WTC11 (cell line): ENCODE results near the gene IGHMBP2. TPM values are rescaled to one million over a fixed set of nuclear protein-coding genes. Genes with fewer than 3 reads are reported as not detected.

Experiments
- ATAC-seq: fragments of 200-7000 bp; cut with Tn5 transposase; 2 replicates; pipeline ENCODE4 v1.10.0; 2021; ENCODE audit warnings: mild to moderate bottlenecking, moderate library complexity
- CTCF ChIA-PET: fragments of 300-600 bp; sonication (Branson Sonifier 250); formaldehyde crosslinking; loops from one replicate; lab custom pipeline; 2021; ENCODE audit warnings: antibody characterized with exemption; lab: Charles Lee
- POLR2A ChIA-PET: fragments of 350-600 bp; sonication (Branson Sonifier 250); formaldehyde crosslinking; loops from one replicate; lab custom pipeline; 2021; ENCODE audit warnings: antibody characterized with exemption; lab: Charles Lee
- DNase-seq: peaks from one replicate; pipeline ENCODE4 v3.0.0; 2021; ENCODE audit warnings: low spot score
- H3K27ac Mint-ChIP-seq: 2 replicates; pipeline ENCODE4 v1.8.0; 2021; ENCODE audit warnings: mixed read lengths
- H3K27me3 Mint-ChIP-seq: 2 replicates; pipeline ENCODE4 v1.8.0; 2021; ENCODE audit warnings: low read depth, mild to moderate bottlenecking, moderate library complexity, mixed read lengths
- H3K36me3 Mint-ChIP-seq: 2 replicates; pipeline ENCODE4 v1.8.0; 2021; ENCODE audit warnings: mixed read lengths
- H3K4me1 Mint-ChIP-seq: 2 replicates; pipeline ENCODE4 v1.8.0; 2022; ENCODE audit warnings: mixed read lengths
- H3K4me3 Mint-ChIP-seq: 2 replicates; pipeline ENCODE4 v1.8.0; 2021; ENCODE audit warnings: mild to moderate bottlenecking, moderate library complexity, mixed read lengths
- H3K9me3 Mint-ChIP-seq: 2 replicates; pipeline ENCODE4 v1.8.0; 2021; ENCODE audit warnings: mixed read lengths
- ATF6 ChIP-seq: sonication (generic); formaldehyde crosslinking; IDR thresholded peaks from 2 replicates; pipeline ENCODE4 v1.8.1; 2023; ENCODE audit warnings: mild to moderate bottlenecking, missing genetic modification reagents
- CREM ChIP-seq: sonication (generic); formaldehyde crosslinking; IDR thresholded peaks from 2 replicates; pipeline ENCODE4 v1.8.1; 2022; ENCODE audit warnings: mild to moderate bottlenecking, missing genetic modification reagents, moderate library complexity
- CTCF ChIP-seq: fragments of 200-600 bp; IDR thresholded peaks from 2 replicates; pipeline ENCODE4 v1.8.0; 2022; ENCODE audit warnings: antibody characterized with exemption
- E2F5 ChIP-seq: sonication (generic); formaldehyde crosslinking; IDR thresholded peaks from 2 replicates; pipeline ENCODE4 v1.8.1; 2022; ENCODE audit warnings: mild to moderate bottlenecking, moderate library complexity, missing genetic modification reagents
- ETV6 ChIP-seq: sonication (generic); formaldehyde crosslinking; IDR thresholded peaks from 2 replicates; pipeline ENCODE4 v1.8.1; 2022; ENCODE audit warnings: mild to moderate bottlenecking, missing genetic modification reagents
- FOXP1 ChIP-seq: sonication (generic); formaldehyde crosslinking; IDR thresholded peaks from 2 replicates; pipeline ENCODE4 v1.8.0; 2022; ENCODE audit warnings: missing genetic modification reagents, mild to moderate bottlenecking, moderate library complexity, borderline replicate concordance
- JUN ChIP-seq: sonication (generic); formaldehyde crosslinking; IDR thresholded peaks from 2 replicates; pipeline ENCODE4 v1.8.0; 2023; ENCODE audit warnings: mild to moderate bottlenecking, missing genetic modification reagents
- MLX ChIP-seq: sonication (generic); formaldehyde crosslinking; IDR thresholded peaks from 2 replicates; pipeline ENCODE4 v1.8.1; 2023; ENCODE audit warnings: mild to moderate bottlenecking, missing genetic modification reagents, moderate library complexity
- NFYB ChIP-seq: sonication (generic); formaldehyde crosslinking; conservative IDR thresholded peaks from 2 replicates; pipeline ENCODE4 v1.8.0; 2022; ENCODE audit warnings: low read depth, missing genetic modification reagents
- STAT6 ChIP-seq: sonication (generic); formaldehyde crosslinking; conservative IDR thresholded peaks from 2 replicates; pipeline ENCODE4 v1.8.1; 2023; ENCODE audit warnings: mild to moderate bottlenecking, low read depth, missing genetic modification reagents, moderate library complexity
- TEAD1 ChIP-seq: sonication (generic); formaldehyde crosslinking; IDR thresholded peaks from 2 replicates; pipeline ENCODE4 v1.8.0; 2022; ENCODE audit warnings: mild to moderate bottlenecking, missing genetic modification reagents
- TP53 ChIP-seq: sonication (generic); formaldehyde crosslinking; IDR thresholded peaks from 2 replicates; pipeline ENCODE4 v1.8.1; 2023; ENCODE audit warnings: mild to moderate bottlenecking, missing genetic modification reagents
- ZNF121 ChIP-seq: sonication (generic); formaldehyde crosslinking; IDR thresholded peaks from 2 replicates; pipeline ENCODE4 v1.8.0; 2023; ENCODE audit warnings: missing genetic modification reagents
- ZNF263 ChIP-seq: sonication (generic); formaldehyde crosslinking; IDR thresholded peaks from 2 replicates; pipeline ENCODE4 v1.8.1; 2022; ENCODE audit warnings: low read depth, mild to moderate bottlenecking, moderate library complexity, missing genetic modification reagents
- ZNF425 ChIP-seq: fragments of 250-450 bp; sonication (Bioruptor Pico); conservative IDR thresholded peaks from 2 replicates; pipeline ENCODE4 v1.9.0; 2021; ENCODE audit warnings: mild to moderate bottlenecking
- ZNF532 ChIP-seq: fragments of 250-450 bp; sonication (Bioruptor Pico); IDR thresholded peaks from 2 replicates; pipeline ENCODE4 v1.9.0; 2021; ENCODE audit warnings: mild to moderate bottlenecking, borderline replicate concordance
- total RNA-seq: library from RNA; stranded (reverse); gene quantifications from 3 replicates; pipeline ENCODE4 v1.2.3, GENCODE V29; 2021

Gene IGHMBP2
- total RNA-seq, 1 experiment from 2014 or later: 22.5 TPM

GRCh38 chr11:68988491-68988890 lies 84.8 kb downstream of the IGHMBP2 start:
- ATAC-seq (no peak), DNase-seq (no peak)
- Mint-ChIP-seq H3K4me1 (no peaks in the 10 kb centered on the region), H3K27me3 (peaks cover 4% of the 10 kb centered on the region; the same call in 1 of the 2 replicates), H3K9me3 (peaks cover 13% of the 10 kb centered on the region), H3K27ac (no peak overlapping the region), H3K4me3 (no peak overlapping the region), H3K36me3 (0 out of 2 replicates have a peak, but pooled peaks cover 9% of the 10 kb centered on the region)
- TF ChIP-seq JUN (CRISPR knock-in tag) (no peak), ZNF425 (no peak), MLX (CRISPR knock-in tag) (no peak), ATF6 (CRISPR knock-in tag) (no peak), ETV6 (CRISPR knock-in tag) (no peak), STAT6 (CRISPR knock-in tag) (no peak), TP53 (no peak), CREM (CRISPR knock-in tag) (no peak), NFYB (CRISPR knock-in tag) (no peak), ZNF532 (CRISPR knock-in tag) (no peak), ZNF121 (CRISPR knock-in tag) (no peak), ZNF263 (no peak), FOXP1 (CRISPR knock-in tag) (no peak), TEAD1 (CRISPR knock-in tag) (no peak), E2F5 (CRISPR knock-in tag) (no peak), CTCF (no peak)
- POLR2A ChIA-PET: no interaction called here
- CTCF ChIA-PET: no interaction called here
